Neural cell (in vitro differentiated cells): Measurements from ENCODE around the gene ADH1C. TPM values are rescaled to one million over a fixed set of nuclear protein-coding genes. Genes with fewer than 3 reads are reported as not detected.

ENCODE experiments used
- H2AFZ ChIP-seq: fragments of 200-600, 300-800 bp; sonication (generic), shearing (Covaris generic); 2 replicates; pipeline ENCODE4 v1.6.0; 2014; ENCODE audit warnings: low read depth, mild to moderate bottlenecking, antibody characterized with exemption, low read length, moderate library complexity
- H3F3A ChIP-seq: fragments of 200-600 bp; shearing (Covaris generic); 2 replicates; pipeline ENCODE4 v1.6.1; 2016; ENCODE audit warnings: mild to moderate bottlenecking, moderate library complexity, mixed read lengths, antibody characterized with exemption, low read length; ENCODE audit not compliant: insufficient read depth, poor library complexity, severe bottlenecking
- H3K27ac ChIP-seq: fragments of 200-600, 300-800 bp; sonication (generic), shearing (Covaris generic); 2 replicates; pipeline ENCODE4 v1.5.1; 2014; ENCODE audit warnings: mild to moderate bottlenecking, low read length, moderate library complexity
- H3K27me3 ChIP-seq: fragments of 300-800, 200-600 bp; sonication (generic), shearing (Covaris generic); 2 replicates; pipeline ENCODE4 v1.6.0; 2014; ENCODE audit warnings: mild to moderate bottlenecking, low read depth, low read length, moderate library complexity; ENCODE audit not compliant: insufficient read depth
- H3K36me3 ChIP-seq: fragments of 300-800, 200-600 bp; sonication (generic), shearing (Covaris generic); 2 replicates; pipeline ENCODE4 v1.5.1; 2014; ENCODE audit warnings: mild to moderate bottlenecking, antibody characterized with exemption, low read length, moderate library complexity; ENCODE audit not compliant: insufficient read depth
- H3K4me2 ChIP-seq: fragments of 300-800, 200-600 bp; sonication (generic), shearing (Covaris generic); 2 replicates; pipeline ENCODE4 v1.6.0; 2014; ENCODE audit warnings: mild to moderate bottlenecking, low read length
- H3K4me3 ChIP-seq: fragments of 300-800, 200-600 bp; sonication (generic), shearing (Covaris generic); 2 replicates; pipeline ENCODE4 v1.5.1; 2014; ENCODE audit warnings: mild to moderate bottlenecking, low read length, moderate library complexity
- H3K79me2 ChIP-seq: fragments of 200-600 bp; shearing (Covaris generic); replicated peaks from 2 replicates; pipeline ENCODE4 v1.6.0; 2014; ENCODE audit warnings: mild to moderate bottlenecking, low read length, moderate library complexity; ENCODE audit not compliant: insufficient read depth
- H3K9ac ChIP-seq: fragments of 300-800, 200-600 bp; sonication (generic), shearing (Covaris generic); 2 replicates; pipeline ENCODE4 v1.6.1; 2016; ENCODE audit warnings: mild to moderate bottlenecking, low read length, mixed read lengths
- H3K9me2 ChIP-seq: fragments of 200-600 bp; shearing (Covaris generic); 2 replicates; pipeline ENCODE4 v1.6.1; 2016; ENCODE audit warnings: mild to moderate bottlenecking, low read length, mixed read lengths; ENCODE audit not compliant: insufficient read depth
- H3K9me3 ChIP-seq: fragments of 200-600, 300-800 bp; sonication (generic), shearing (Covaris generic); 2 replicates; pipeline ENCODE4 v1.6.1; 2016; ENCODE audit warnings: mild to moderate bottlenecking, mixed run types, low read length, moderate library complexity, mixed read lengths
- H4K20me1 ChIP-seq: fragments of 200-600 bp; shearing (Covaris generic); 2 replicates; pipeline ENCODE4 v1.6.1; 2016; ENCODE audit warnings: mild to moderate bottlenecking, mixed run types; ENCODE audit not compliant: insufficient read depth
- CTCF ChIP-seq: fragments of 450-650 bp; IDR thresholded peaks from 2 replicates; pipeline ENCODE4 v1.5.1; 2014; ENCODE audit warnings: antibody characterized with exemption, mild to moderate bottlenecking, moderate library complexity; ENCODE audit not compliant: poor library complexity, severe bottlenecking
- EP300 ChIP-seq: fragments of 450-650 bp; conservative IDR thresholded peaks from 2 replicates; pipeline ENCODE4 v1.6.1; 2014; ENCODE audit warnings: antibody characterized with exemption, mild to moderate bottlenecking, moderate library complexity; ENCODE audit not compliant: poor library complexity, severe bottlenecking
- EZH2 ChIP-seq: fragments of 200-600, 300-800 bp; shearing (Covaris generic), sonication (generic); IDR thresholded peaks from 2 replicates; pipeline ENCODE4 v1.6.1; 2014; ENCODE audit warnings: antibody characterized with exemption, low read length, borderline replicate concordance, mild to moderate bottlenecking; ENCODE audit not compliant: insufficient read depth, poor library complexity, severe bottlenecking
- MXI1 ChIP-seq: fragments of 450-650 bp; conservative IDR thresholded peaks from 2 replicates; pipeline ENCODE4 v1.6.1; 2014; ENCODE audit warnings: antibody characterized with exemption, mild to moderate bottlenecking; ENCODE audit not compliant: poor library complexity, severe bottlenecking
- POLR2AphosphoS5 ChIP-seq: IDR thresholded peaks from 2 replicates; pipeline ENCODE4 v1.6.1; 2012
- RAD21 ChIP-seq: fragments of 450-650 bp; conservative IDR thresholded peaks from 2 replicates; pipeline ENCODE4 v1.6.1; 2014; ENCODE audit warnings: antibody characterized with exemption, mild to moderate bottlenecking, moderate library complexity
- REST ChIP-seq: IDR thresholded peaks from 2 replicates; pipeline ENCODE4 v1.6.1; 2012; ENCODE audit warnings: borderline replicate concordance
- SMC3 ChIP-seq: fragments of 450-650 bp; conservative IDR thresholded peaks from 2 replicates; pipeline ENCODE4 v1.6.1; 2014; ENCODE audit warnings: antibody characterized with exemption, mild to moderate bottlenecking, moderate library complexity; ENCODE audit not compliant: poor library complexity
- TAF1 ChIP-seq: IDR thresholded peaks from 2 replicates; pipeline ENCODE4 v1.6.1; 2012; ENCODE audit warnings: low read depth
- polyA plus RNA-seq: library from polyadenylated mRNA; depleted of rRNA; stranded (reverse); fragments of >200 nt; gene quantifications from 2 replicates; pipeline ENCODE4 v1.2.3, GENCODE V29; 2014

The ADH1C gene
- polyA plus RNA-seq, 1 donor from 2014 or later = not detected

DNA sequence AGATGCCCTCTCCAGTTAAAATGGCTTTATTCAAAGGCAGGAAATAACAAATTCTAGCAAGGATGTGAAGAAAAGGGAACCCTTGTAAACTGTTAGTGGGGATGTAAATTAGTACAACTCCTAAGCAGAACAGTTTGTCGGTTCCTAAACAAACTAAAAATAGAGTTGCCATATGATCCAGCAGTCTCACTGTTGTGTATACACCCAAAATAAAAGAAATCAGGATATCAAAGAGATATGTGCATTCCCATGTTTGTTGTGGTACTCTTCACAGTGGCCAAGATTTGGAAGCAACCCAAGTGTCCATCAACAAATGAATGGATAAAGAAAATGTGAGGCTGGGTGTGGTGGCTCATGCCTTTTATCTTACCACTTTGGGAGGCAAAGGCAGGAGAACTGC is 46.5 kb upstream of the ADH1C start:
- no peaks in the 10 kb centered on the region for H3K79me2 ChIP-seq
- H3K27me3 ChIP-seq = no peaks in the 10 kb centered on the region
- H3K36me3 ChIP-seq = no peaks in the 10 kb centered on the region
- H3K9ac ChIP-seq = no peak overlapping the region
- H3K27ac ChIP-seq = no peak overlapping the region
- no peak for TF ChIP-seq MXI1
- TF ChIP-seq SMC3 = no peak
- no peak for TF ChIP-seq EP300
- no peak for TF ChIP-seq CTCF
- TF ChIP-seq RAD21 = no peak
- no peak for TF ChIP-seq EZH2
- TF ChIP-seq TAF1 = no peak
- TF ChIP-seq REST = no peak
- no peak for TF ChIP-seq POLR2AphosphoS5
- no peak overlapping the region for H3K4me2 ChIP-seq
- no peaks in the 10 kb centered on the region for H3F3A ChIP-seq
- H3K9me2 ChIP-seq = no peaks in the 10 kb centered on the region
- H3K4me3 ChIP-seq = no peak overlapping the region
- H4K20me1 ChIP-seq = no peaks in the 10 kb centered on the region
- no peak overlapping the region for H2AFZ ChIP-seq
- H3K9me3 ChIP-seq = no peaks in the 10 kb centered on the region

GRCh38 chr4:99395595-99396364 is 43.2 kb upstream of the ADH1C start:
- Histone ChIP-seq H3K27me3 (no peaks in the 10 kb centered on the region), H4K20me1 (no peaks in the 10 kb centered on the region), H3K9me3 (no peaks in the 10 kb centered on the region), H3F3A (no peaks in the 10 kb centered on the region), H3K79me2 (no peaks in the 10 kb centered on the region), H2AFZ (no peak overlapping the region), H3K9ac (no peak overlapping the region), H3K27ac (no peak overlapping the region), H3K9me2 (no peaks in the 10 kb centered on the region), H3K4me2 (no peak overlapping the region), H3K36me3 (no peaks in the 10 kb centered on the region), H3K4me3 (no peak overlapping the region)
- TF ChIP-seq CTCF = no peak
- TF ChIP-seq SMC3 = no peak
- no peak for TF ChIP-seq MXI1
- TF ChIP-seq EZH2 = no peak
- no peak for TF ChIP-seq POLR2AphosphoS5
- no peak for TF ChIP-seq EP300
- TF ChIP-seq REST = no peak
- TF ChIP-seq TAF1 = no peak
- TF ChIP-seq RAD21 = no peak
